Hepatocyte (in vitro differentiated cells): ENCODE results near the gene NOTCH1. TPM values are rescaled to one million over a fixed set of nuclear protein-coding genes. Genes with fewer than 3 reads are reported as not detected.

ENCODE experiments used
- DNase-seq: peaks from one replicate; pipeline ENCODE4 v3.0.0-alpha.2; 2016; ENCODE audit warnings: low spot score
- H2AFZ ChIP-seq: fragments of 200-600 bp; sonication (generic); 2 replicates; pipeline ENCODE4 v1.6.0; 2016; ENCODE audit warnings: antibody characterized with exemption, mild to moderate bottlenecking
- H3K27ac ChIP-seq: fragments of 200-600 bp; sonication (generic); 2 replicates; pipeline ENCODE4 v1.5.1; 2016; ENCODE audit warnings: mild to moderate bottlenecking
- H3K27me3 ChIP-seq: fragments of 200-600 bp; sonication (generic); 2 replicates; pipeline ENCODE4 v1.6.1; 2016
- H3K36me3 ChIP-seq: fragments of 200-600 bp; sonication (generic); replicated peaks from 2 replicates; pipeline ENCODE4 v1.5.1; 2016; ENCODE audit warnings: low read depth; ENCODE audit not compliant: insufficient read depth
- H3K4me1 ChIP-seq: fragments of 200-600 bp; sonication (generic); 2 replicates; pipeline ENCODE4 v1.5.1; 2016; ENCODE audit warnings: mild to moderate bottlenecking, moderate library complexity; ENCODE audit not compliant: insufficient read depth
- H3K4me2 ChIP-seq: fragments of 200-600 bp; sonication (generic); 2 replicates; pipeline ENCODE4 v1.6.0; 2016
- H3K4me3 ChIP-seq: fragments of 200-600 bp; sonication (generic); 2 replicates; pipeline ENCODE4 v1.5.1; 2016; ENCODE audit warnings: mild to moderate bottlenecking
- H3K79me2 ChIP-seq: fragments of 200-600 bp; sonication (generic); 2 replicates; pipeline ENCODE4 v1.6.0; 2017; ENCODE audit warnings: mild to moderate bottlenecking
- H3K9me2 ChIP-seq: fragments of 200-600 bp; sonication (generic); replicated peaks from 2 replicates; pipeline ENCODE4 v1.6.0; 2017; ENCODE audit warnings: mild to moderate bottlenecking; ENCODE audit not compliant: insufficient read depth
- H3K9me3 ChIP-seq: fragments of 200-600 bp; sonication (generic); 2 replicates; pipeline ENCODE4 v1.5.1; 2016; ENCODE audit warnings: low read depth, mild to moderate bottlenecking
- H4K20me1 ChIP-seq: fragments of 200-600 bp; sonication (generic); 2 replicates; pipeline ENCODE4 v1.6.0; 2016; ENCODE audit warnings: mild to moderate bottlenecking; ENCODE audit not compliant: insufficient read depth, poor library complexity, severe bottlenecking
- EZH2 ChIP-seq: fragments of 200-600 bp; sonication (generic); IDR thresholded peaks from 2 replicates; pipeline ENCODE4 v1.6.1; 2016; ENCODE audit warnings: antibody characterized with exemption, mild to moderate bottlenecking, borderline replicate concordance
- EZH2phosphoT487 ChIP-seq: fragments of 200-600 bp; sonication (generic); IDR thresholded peaks from one replicate; pipeline ENCODE4 v1.6.1; 2018; ENCODE audit warnings: antibody characterized with exemption, mild to moderate bottlenecking, low read depth, moderate library complexity; ENCODE audit not compliant: unreplicated experiment, severe bottlenecking
- WGBS: methylation state at CpG from one replicate; pipeline ENCODE4 v1.1.6; 2016; ENCODE audit warnings: low lambda C conversion rate; ENCODE audit errors: missing lambda C conversion rate; 5-methylcytosine and 5-hydroxymethylcytosine counted together
- polyA plus RNA-seq: library from polyadenylated mRNA; unstranded; fragments of >200 nt; fragmentation: Nextera tagmentation; extraction: Ambion mirVana; gene quantifications from 2 replicates; pipeline ENCODE4 v1.2.1, GENCODE V29; 2016
- total RNA-seq: library from RNA; depleted of rRNA; stranded (reverse); fragments of >200 nt; gene quantifications from 2 replicates; pipeline ENCODE4 v1.2.3, GENCODE V29; 2014
- TF ChIP-seq, protein P1 (sequence below): fragments of 200-600 bp; sonication (generic); IDR thresholded peaks from 2 replicates; pipeline ENCODE4 v1.5.1; 2016; ENCODE audit warnings: antibody characterized with exemption, mild to moderate bottlenecking; ENCODE audit not compliant: poor library complexity

NOTCH1 gene
- total RNA-seq (4.3 and 6.5 TPM in 2 replicates), polyA plus RNA-seq (5.3 and 8.3 TPM in 2 replicates)

DNA sequence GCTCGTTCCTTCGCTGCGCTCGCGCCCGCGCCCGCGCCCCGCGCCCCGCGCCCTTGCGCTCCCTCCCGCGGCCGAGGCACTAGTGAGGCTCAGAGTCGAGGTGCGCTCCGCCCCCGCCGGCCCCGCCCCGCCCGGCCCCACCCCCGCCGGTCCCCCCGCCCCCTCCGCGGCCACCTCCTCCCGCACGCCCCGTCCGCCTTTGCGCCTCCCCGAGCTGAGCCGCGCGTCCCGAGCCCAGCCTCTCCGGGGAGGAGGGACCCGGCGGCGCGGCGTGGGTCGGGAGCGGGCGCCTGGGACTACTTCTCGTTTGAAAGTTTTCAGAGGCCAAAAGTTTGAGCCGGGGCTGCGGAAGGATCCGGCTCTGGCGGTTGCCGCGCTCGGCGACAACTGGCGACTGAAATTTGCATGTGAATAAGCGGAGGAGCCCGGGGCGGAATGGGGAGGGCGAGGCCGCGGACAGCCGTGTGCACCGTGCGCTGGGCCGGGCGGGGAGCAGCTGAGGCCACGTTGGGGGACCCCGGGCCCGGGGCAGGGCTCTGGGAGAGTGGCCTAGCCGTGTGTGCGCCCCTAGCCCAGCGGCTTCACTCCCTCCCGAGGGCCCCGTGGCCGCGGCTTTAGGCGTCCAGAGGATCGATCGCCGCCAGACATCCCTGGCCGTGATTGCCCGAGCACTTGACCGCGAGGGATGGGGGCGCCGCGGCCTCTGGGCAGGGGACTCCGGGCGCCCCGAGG is at the start of gene NOTCH1:
TSS of gene NOTCH1 (minus strand) at position 84 of the 732 bp plus-strand sequence. CDS start 262 bp downstream, outside the sequence.
- 2% methylated on average over 39 of the region's 94 CpGs for WGBS
- Histone ChIP-seq H3K27me3 (peaks cover 7% of the 10 kb centered on the region), H2AFZ (peak within 1 kb of the TSS; percentile 71)

DNA sequence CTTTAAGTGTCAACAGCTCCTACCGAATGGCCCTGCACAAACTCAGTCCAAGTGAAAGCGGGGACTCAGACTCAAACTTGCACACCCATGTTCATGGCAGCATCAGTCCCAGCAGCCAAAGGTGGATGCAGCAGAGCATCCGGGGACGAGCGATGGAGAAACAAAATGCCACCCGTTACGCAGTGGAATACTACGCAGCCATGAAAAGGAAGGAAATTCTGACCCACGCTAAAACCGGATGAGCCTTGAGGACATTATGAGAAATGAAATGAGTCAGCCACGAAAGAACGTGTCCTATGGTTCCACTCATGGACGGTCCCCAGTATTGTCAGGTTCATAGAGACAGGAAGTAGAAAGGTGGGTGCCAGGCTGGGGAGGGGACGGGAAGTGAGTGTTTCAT is 48.6 kb upstream of the NOTCH1 start:
- Histone ChIP-seq H3K36me3 (no peaks in the 10 kb centered on the region), H3K4me2 (no peak overlapping the region), H3K9me3 (no peaks in the 10 kb centered on the region), H3K79me2 (no peaks in the 10 kb centered on the region), H4K20me1 (no peaks in the 10 kb centered on the region), H3K9me2 (no peaks in the 10 kb centered on the region), H3K4me3 (no peak overlapping the region), H2AFZ (no peak overlapping the region), H3K4me1 (peaks cover 8% of the 10 kb centered on the region), H3K27ac (no peak overlapping the region), H3K27me3 (no peaks in the 10 kb centered on the region)
- TF ChIP-seq EZH2 (no peak), EZH2phosphoT487 (no peak)
- TF ChIP-seq, protein P1, sequence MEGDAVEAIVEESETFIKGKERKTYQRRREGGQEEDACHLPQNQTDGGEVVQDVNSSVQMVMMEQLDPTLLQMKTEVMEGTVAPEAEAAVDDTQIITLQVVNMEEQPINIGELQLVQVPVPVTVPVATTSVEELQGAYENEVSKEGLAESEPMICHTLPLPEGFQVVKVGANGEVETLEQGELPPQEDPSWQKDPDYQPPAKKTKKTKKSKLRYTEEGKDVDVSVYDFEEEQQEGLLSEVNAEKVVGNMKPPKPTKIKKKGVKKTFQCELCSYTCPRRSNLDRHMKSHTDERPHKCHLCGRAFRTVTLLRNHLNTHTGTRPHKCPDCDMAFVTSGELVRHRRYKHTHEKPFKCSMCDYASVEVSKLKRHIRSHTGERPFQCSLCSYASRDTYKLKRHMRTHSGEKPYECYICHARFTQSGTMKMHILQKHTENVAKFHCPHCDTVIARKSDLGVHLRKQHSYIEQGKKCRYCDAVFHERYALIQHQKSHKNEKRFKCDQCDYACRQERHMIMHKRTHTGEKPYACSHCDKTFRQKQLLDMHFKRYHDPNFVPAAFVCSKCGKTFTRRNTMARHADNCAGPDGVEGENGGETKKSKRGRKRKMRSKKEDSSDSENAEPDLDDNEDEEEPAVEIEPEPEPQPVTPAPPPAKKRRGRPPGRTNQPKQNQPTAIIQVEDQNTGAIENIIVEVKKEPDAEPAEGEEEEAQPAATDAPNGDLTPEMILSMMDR: no peak
- DNase-seq: no peak
- WGBS: 96% methylated on average over 14 of the region's 14 CpGs

More for the DNA sequence above, at the start of gene NOTCH1:
- Histone ChIP-seq H3K27ac (peak within 1 kb of the TSS; percentile 85), H4K20me1 (peaks cover 13% of the 10 kb centered on the region), H3K4me1 (peaks cover 34% of the 10 kb centered on the region), H3K9me2 (no peaks in the 10 kb centered on the region), H3K4me2 (peak within 1 kb of the TSS; percentile 98), H3K79me2 (peaks cover 23% of the 10 kb centered on the region), H3K36me3 (no peaks in the 10 kb centered on the region), H3K4me3 (peak within 1 kb of the TSS; percentile 77), H3K9me3 (no peaks in the 10 kb centered on the region)
- peak; percentile 93 for DNase-seq
- TF ChIP-seq, protein P1: no peak
- no peak for TF ChIP-seq EZH2phosphoT487

DNA sequence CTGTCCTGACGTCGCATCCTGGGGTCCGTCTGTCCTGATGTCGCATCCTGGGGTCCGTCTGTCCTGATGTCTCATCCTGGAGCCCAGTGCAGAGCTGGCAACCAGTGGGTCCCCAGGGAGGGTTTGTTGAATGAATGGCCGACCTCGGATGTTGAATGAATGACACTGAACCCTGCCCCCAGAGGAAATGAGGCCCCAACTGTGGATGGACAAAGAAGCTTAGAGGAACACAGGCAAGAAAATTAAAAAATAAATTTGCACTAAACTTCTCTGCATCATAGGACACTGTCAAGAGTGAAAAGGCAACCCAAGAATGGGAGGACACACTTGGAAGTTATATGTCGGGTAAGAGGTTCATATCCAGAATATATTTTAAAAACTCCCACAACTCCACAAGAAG is 47.7 kb upstream of the NOTCH1 start:
- H3K27ac ChIP-seq: no peak overlapping the region
- no peak for DNase-seq
- H3K79me2 ChIP-seq: no peaks in the 10 kb centered on the region
- no peak overlapping the region for H2AFZ ChIP-seq
- no peak overlapping the region for H3K4me2 ChIP-seq
- peaks cover 14% of the 10 kb centered on the region for H3K4me1 ChIP-seq
- H4K20me1 ChIP-seq: no peaks in the 10 kb centered on the region
- no peaks in the 10 kb centered on the region for H3K36me3 ChIP-seq
- H3K9me3 ChIP-seq: no peaks in the 10 kb centered on the region
- H3K4me3 ChIP-seq: no peak overlapping the region
- TF ChIP-seq EZH2phosphoT487 (no peak), EZH2 (no peak)
- TF ChIP-seq, protein P1: no peak
- H3K9me2 ChIP-seq: no peaks in the 10 kb centered on the region
- H3K27me3 ChIP-seq: no peaks in the 10 kb centered on the region
- WGBS: 94% methylated on average over 8 of the region's 8 CpGs
